GM23338 (cell line): Measurements from ENCODE around the gene PLXNA2. TPM values are rescaled to one million over a fixed set of nuclear protein-coding genes. Genes with fewer than 3 reads are reported as not detected.

ENCODE experiments used
- ATAC-seq: fragments of 200-7000 bp; cut with Tn5 transposase; 3 replicates; pipeline ENCODE4 v1.9.1; 2020
- DNase-seq: peaks from one replicate; pipeline ENCODE4 v3.0.0-alpha.2; 2015; ENCODE audit warnings: low spot score
- H2AFZ ChIP-seq: fragments of 200-600 bp; sonication (generic); 2 replicates; pipeline ENCODE4 v1.8.0; 2016; ENCODE audit warnings: antibody characterized with exemption, mild to moderate bottlenecking, moderate library complexity
- H3F3A ChIP-seq: fragments of 200-600 bp; sonication (generic); replicated peaks from 2 replicates; pipeline ENCODE4 v1.8.0; 2017; ENCODE audit warnings: antibody characterized with exemption, mixed run types, low read depth
- H3K27ac ChIP-seq: fragments of 200-600 bp; sonication (generic); 2 replicates; pipeline ENCODE4 v1.6.1; 2016; ENCODE audit warnings: low read depth
- H3K27me3 ChIP-seq: fragments of 200-600 bp; sonication (generic); 2 replicates; pipeline ENCODE4 v1.8.0; 2016; ENCODE audit warnings: mild to moderate bottlenecking, mixed run types, moderate library complexity; ENCODE audit not compliant: insufficient read depth
- H3K36me3 ChIP-seq: fragments of 200-600 bp; sonication (generic); 2 replicates; pipeline ENCODE4 v1.8.0; 2016; ENCODE audit warnings: mild to moderate bottlenecking; ENCODE audit not compliant: insufficient read depth
- H3K4me1 ChIP-seq: fragments of 200-600 bp; sonication (generic); 2 replicates; pipeline ENCODE4 v1.8.0; 2016; ENCODE audit warnings: mild to moderate bottlenecking, moderate library complexity; ENCODE audit not compliant: insufficient read depth
- H3K4me2 ChIP-seq: fragments of 200-600 bp; sonication (generic); 2 replicates; pipeline ENCODE4 v1.7.1; 2017; ENCODE audit warnings: mixed run types
- H3K4me3 ChIP-seq: fragments of 200-600 bp; sonication (generic); 2 replicates; pipeline ENCODE4 v1.6.1; 2016; ENCODE audit warnings: mixed run types
- H3K79me2 ChIP-seq: fragments of 200-600 bp; sonication (generic); replicated peaks from 2 replicates; pipeline ENCODE4 v1.8.0; 2017; ENCODE audit warnings: mild to moderate bottlenecking; ENCODE audit not compliant: insufficient read depth
- H3K9me2 ChIP-seq: fragments of 200-600 bp; sonication (generic); 2 replicates; pipeline ENCODE4 v1.8.0; 2017; ENCODE audit not compliant: insufficient read depth
- H4K20me1 ChIP-seq: fragments of 200-600 bp; sonication (generic); replicated peaks from 2 replicates; pipeline ENCODE4 v1.8.0; 2017; ENCODE audit warnings: mild to moderate bottlenecking; ENCODE audit not compliant: insufficient read depth
- H3K27ac Mint-ChIP-seq: 2 replicates; pipeline ENCODE4 v1.8.0; 2020; ENCODE audit warnings: inconsistent platforms, mild to moderate bottlenecking, moderate library complexity, mixed read lengths
- H3K27me3 Mint-ChIP-seq: 3 replicates; pipeline ENCODE4 v1.8.0; 2022; ENCODE audit warnings: low read depth, mild to moderate bottlenecking, moderate library complexity, mixed read lengths, inconsistent platforms; ENCODE audit not compliant: insufficient read depth, poor library complexity
- H3K36me3 Mint-ChIP-seq: 3 replicates; pipeline ENCODE4 v1.8.0; 2021; ENCODE audit warnings: low read depth, mild to moderate bottlenecking, inconsistent platforms, moderate library complexity, mixed read lengths
- H3K4me1 Mint-ChIP-seq: 3 replicates; pipeline ENCODE4 v1.8.0; 2020; ENCODE audit warnings: mild to moderate bottlenecking, inconsistent platforms, mixed read lengths
- H3K4me3 Mint-ChIP-seq: 3 replicates; pipeline ENCODE4 v1.8.0; 2021; ENCODE audit warnings: moderate library complexity, mild to moderate bottlenecking, inconsistent platforms, mixed read lengths
- H3K9me3 Mint-ChIP-seq: 3 replicates; pipeline ENCODE4 v1.8.0; 2020; ENCODE audit warnings: moderate library complexity, mild to moderate bottlenecking, inconsistent platforms, mixed read lengths
- CREB1 ChIP-seq: fragments of 250-450 bp; sonication (Bioruptor Pico); IDR thresholded peaks from 2 replicates; pipeline ENCODE4 v1.5.0; 2020; ENCODE audit warnings: low read depth, mild to moderate bottlenecking, moderate library complexity
- CTCF ChIP-seq, 2 experiments: fragments of 200-600 bp in 1 of 2; sonication (generic) in 1 of 2; conservative IDR thresholded peaks; 2 replicates each; pipeline versions ENCODE4 v1.5.1 to v1.6.1; 2016 to 2017; ENCODE audit warnings: antibody characterized with exemption in 2 of 2, low read depth in 2 of 2, mild to moderate bottlenecking in 2 of 2, moderate library complexity in 1 of 2
- ETS1 ChIP-seq: IDR thresholded peaks from 2 replicates; pipeline ENCODE4 v1.6.1; 2016; ENCODE audit warnings: antibody characterized with exemption
- EZH2phosphoT487 ChIP-seq: fragments of 200-600 bp; sonication (generic); IDR thresholded peaks from one replicate; pipeline ENCODE4 v1.8.1; 2018; ENCODE audit warnings: antibody characterized with exemption; ENCODE audit not compliant: unreplicated experiment
- POLR2AphosphoS5 ChIP-seq: IDR thresholded peaks from 2 replicates; pipeline ENCODE4 v1.6.1; 2016; ENCODE audit warnings: antibody characterized with exemption, low read depth
- ZNF331 ChIP-seq: fragments of 250-450 bp; sonication (Bioruptor Pico); IDR thresholded peaks from 2 replicates; pipeline ENCODE4 v1.5.0; 2020; ENCODE audit warnings: low read depth, mild to moderate bottlenecking, moderate library complexity
- polyA plus RNA-seq: library from polyadenylated mRNA; unstranded; fragments of >200 nt; fragmentation: Nextera tagmentation; extraction: Ambion mirVana; gene quantifications from 2 replicates; pipeline ENCODE4 v1.2.1, GENCODE V29; 2016
- total RNA-seq: library from RNA; depleted of rRNA; stranded (reverse); fragments of >200 nt; shearing (Covaris generic); gene quantifications from 2 replicates; pipeline ENCODE4 v1.2.3, GENCODE V29; 2014

PLXNA2 gene
- total and polyA plus RNA-seq, 2 experiments from 2014 or later, result 0.40 to 1.8 TPM

- H3K4me1 Mint-ChIP-seq, result peaks cover 13% of the 10 kb centered on the region
- no peaks in the 10 kb centered on the region for H3K36me3 Mint-ChIP-seq
- no peak for ATAC-seq
- no peak for TF ChIP-seq CTCF (conservative IDR thresholded peaks at IDR 0.05; ENCODE audit: low read depth in 2 of 2)
- Histone ChIP-seq H3K27me3 (no peaks in the 10 kb centered on the region), H3K4me2 (no peak overlapping the region), H3K79me2 (no peaks in the 10 kb centered on the region), H2AFZ (no peak overlapping the region), H3K36me3 (no peaks in the 10 kb centered on the region), H3K4me1 (no peaks in the 10 kb centered on the region), H3K4me3 (no peak overlapping the region), H3F3A (no peaks in the 10 kb centered on the region), H4K20me1 (no peaks in the 10 kb centered on the region), H3K27ac (no peak overlapping the region), H3K9me2 (no peaks in the 10 kb centered on the region)
- H3K27ac Mint-ChIP-seq, result no peak overlapping the region
- no peak for DNase-seq
- H3K9me3 Mint-ChIP-seq, result no peaks in the 10 kb centered on the region
- no peak overlapping the region for H3K4me3 Mint-ChIP-seq
- H3K27me3 Mint-ChIP-seq, result peaks cover 2% of the 10 kb centered on the region
Observed at GRCh38 chr1:208060215-208060869, 183.8 kb downstream of the PLXNA2 start.

- no peaks in the 10 kb centered on the region for H4K20me1 ChIP-seq
- H3K9me2 ChIP-seq, result no peaks in the 10 kb centered on the region
- H3K9me3 Mint-ChIP-seq, result no peaks in the 10 kb centered on the region
- H3K36me3 Mint-ChIP-seq, result no peaks in the 10 kb centered on the region
- no peak overlapping the region for H3K27ac ChIP-seq
- TF ChIP-seq CREB1 (no peak), POLR2AphosphoS5 (no peak), ETS1 (no peak), CTCF (conservative IDR thresholded peaks at IDR 0.05; ENCODE audit: low read depth in 2 of 2) (no peak), ZNF331 (no peak), EZH2phosphoT487 (no peak)
- H3K79me2 ChIP-seq, result no peaks in the 10 kb centered on the region
- no peak for DNase-seq
- peaks cover 20% of the 10 kb centered on the region for H3K4me1 Mint-ChIP-seq
- no peaks in the 10 kb centered on the region for H3K4me1 ChIP-seq
- H2AFZ ChIP-seq, result no peak overlapping the region
- H3K4me3 Mint-ChIP-seq, result no peak overlapping the region
- H3K27me3 ChIP-seq, result no peaks in the 10 kb centered on the region
- ATAC-seq, result no peak
- H3K36me3 ChIP-seq, result no peaks in the 10 kb centered on the region
- H3K4me3 ChIP-seq, result no peak overlapping the region
- peaks cover 2% of the 10 kb centered on the region for H3K27me3 Mint-ChIP-seq
- H3K4me2 ChIP-seq, result no peak overlapping the region
- no peak overlapping the region for H3K27ac Mint-ChIP-seq
- H3F3A ChIP-seq, result no peaks in the 10 kb centered on the region
Observed at GRCh38 chr1:208059409-208060001, 184.7 kb downstream of the PLXNA2 start.
